ENCODE data around the gene SYCE3. TPM values are rescaled to one million over a fixed set of nuclear protein-coding genes. Genes with fewer than 3 reads are reported as not detected.

The SYCE3 gene
- total RNA-seq, 1 donor from 2014 or later, result 0.76 TPM

DNA sequence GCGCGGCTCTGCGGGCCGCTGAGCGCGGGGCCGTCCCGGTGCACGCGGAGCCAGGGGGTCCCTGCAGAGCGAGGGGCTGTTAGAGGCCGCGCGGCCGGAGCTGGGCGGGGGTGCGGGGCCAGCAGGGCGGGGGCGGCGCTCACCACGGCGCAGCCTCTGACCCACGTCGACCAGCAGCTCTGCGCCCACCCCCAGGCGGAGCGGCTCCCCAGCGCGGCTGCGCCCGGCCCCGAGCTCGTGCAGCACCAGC is 36.9 kb downstream of the SYCE3 start:
- TF ChIP-seq, protein P1, sequence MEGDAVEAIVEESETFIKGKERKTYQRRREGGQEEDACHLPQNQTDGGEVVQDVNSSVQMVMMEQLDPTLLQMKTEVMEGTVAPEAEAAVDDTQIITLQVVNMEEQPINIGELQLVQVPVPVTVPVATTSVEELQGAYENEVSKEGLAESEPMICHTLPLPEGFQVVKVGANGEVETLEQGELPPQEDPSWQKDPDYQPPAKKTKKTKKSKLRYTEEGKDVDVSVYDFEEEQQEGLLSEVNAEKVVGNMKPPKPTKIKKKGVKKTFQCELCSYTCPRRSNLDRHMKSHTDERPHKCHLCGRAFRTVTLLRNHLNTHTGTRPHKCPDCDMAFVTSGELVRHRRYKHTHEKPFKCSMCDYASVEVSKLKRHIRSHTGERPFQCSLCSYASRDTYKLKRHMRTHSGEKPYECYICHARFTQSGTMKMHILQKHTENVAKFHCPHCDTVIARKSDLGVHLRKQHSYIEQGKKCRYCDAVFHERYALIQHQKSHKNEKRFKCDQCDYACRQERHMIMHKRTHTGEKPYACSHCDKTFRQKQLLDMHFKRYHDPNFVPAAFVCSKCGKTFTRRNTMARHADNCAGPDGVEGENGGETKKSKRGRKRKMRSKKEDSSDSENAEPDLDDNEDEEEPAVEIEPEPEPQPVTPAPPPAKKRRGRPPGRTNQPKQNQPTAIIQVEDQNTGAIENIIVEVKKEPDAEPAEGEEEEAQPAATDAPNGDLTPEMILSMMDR (IDR thresholded peaks at IDR 0.05; ENCODE audit: unreplicated experiment), result no peak
- H3K9me3 Mint-ChIP-seq, result no peaks in the 10 kb centered on the region
- H3K27ac Mint-ChIP-seq, result no peak overlapping the region
- no peak for DNase-seq (ENCODE audit: low spot score in 2 of 2, unreplicated experiment in 2 of 2)
- peak overlapping the region; percentile 80 for H3K4me3 Mint-ChIP-seq
- peaks cover 23% of the 10 kb centered on the region for H3K27me3 Mint-ChIP-seq (ENCODE audit: low read depth)
- H3K4me1 Mint-ChIP-seq, result peaks cover 14% of the 10 kb centered on the region
- no peaks in the 10 kb centered on the region for H3K36me3 Mint-ChIP-seq

DNA sequence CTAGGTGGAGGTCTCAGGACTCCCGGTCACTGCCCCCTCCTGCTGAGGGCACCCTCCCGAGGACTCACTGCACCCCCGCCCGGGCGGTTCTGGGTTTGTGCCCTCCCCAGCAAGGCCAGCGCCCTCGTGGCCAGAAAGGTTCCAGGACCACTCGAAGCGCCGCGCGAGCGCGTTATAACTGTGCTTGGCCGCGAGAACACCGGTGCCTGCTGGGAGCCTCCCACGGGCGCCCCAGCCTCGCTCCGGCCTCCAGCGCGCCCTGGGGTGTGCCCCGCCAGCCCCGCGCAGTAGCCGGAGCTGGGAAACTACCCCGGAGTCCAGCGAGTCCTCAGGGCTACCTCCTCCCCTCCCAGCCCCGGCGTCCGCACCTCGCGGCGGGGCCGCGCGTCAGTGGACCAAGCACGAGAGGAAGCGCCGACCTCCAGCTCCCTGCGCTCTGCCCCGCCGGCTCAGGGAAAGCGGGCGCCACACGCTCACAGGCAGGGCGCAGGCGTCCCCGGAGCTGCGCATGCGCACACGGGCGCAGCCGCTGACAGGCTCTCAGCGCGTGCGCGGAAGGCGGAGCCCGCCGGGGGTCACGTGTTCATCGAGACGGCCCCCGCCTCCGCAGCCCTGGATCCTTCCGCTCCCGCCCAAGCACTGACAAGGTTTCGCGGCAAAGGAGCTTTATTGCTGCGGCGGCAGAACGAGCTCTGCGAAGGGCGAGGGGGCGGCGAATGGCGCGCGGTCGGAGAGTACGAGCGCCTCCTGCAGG is 37.4 kb downstream of the SYCE3 start, which contains the start of gene SCO2:
SCO2 (minus strand) TSS at position 495 of the 754 bp plus-strand sequence. CDS start 1,187 bp downstream, outside the sequence.
- Mint-ChIP-seq H3K9me3 (no peaks in the 10 kb centered on the region), H3K4me1 (peaks cover 14% of the 10 kb centered on the region), H3K36me3 (no peaks in the 10 kb centered on the region), H3K27ac (peak within 1 kb of the TSS; percentile 90), H3K4me3 (peak within 1 kb of the TSS; percentile 80), H3K27me3 (ENCODE audit: low read depth) (peaks cover 20% of the 10 kb centered on the region)
- TF ChIP-seq, protein P1 (IDR thresholded peaks at IDR 0.05; ENCODE audit: unreplicated experiment), result no peak
- peak; percentile 96 to 99 for DNase-seq (ENCODE audit: low spot score in 2 of 2, unreplicated experiment in 2 of 2)

GRCh38 chr22:50524676-50525103 is 38.0 kb downstream of the SYCE3 start:
- H3K4me1 Mint-ChIP-seq, result peaks cover 14% of the 10 kb centered on the region
- peaks cover 2% of the 10 kb centered on the region for H3K36me3 Mint-ChIP-seq
- H3K27me3 Mint-ChIP-seq (ENCODE audit: low read depth), result peaks cover 19% of the 10 kb centered on the region
- peak overlapping the region; percentile 80 for H3K4me3 Mint-ChIP-seq
- no peaks in the 10 kb centered on the region for H3K9me3 Mint-ChIP-seq
- peak in 1 of 2 experiments; percentile 20 for DNase-seq (ENCODE audit: low spot score in 2 of 2, unreplicated experiment in 2 of 2)
- H3K27ac Mint-ChIP-seq, result peak overlapping the region; percentile 90
- TF ChIP-seq, protein P1 (IDR thresholded peaks at IDR 0.05; ENCODE audit: unreplicated experiment), result no peak

DNA sequence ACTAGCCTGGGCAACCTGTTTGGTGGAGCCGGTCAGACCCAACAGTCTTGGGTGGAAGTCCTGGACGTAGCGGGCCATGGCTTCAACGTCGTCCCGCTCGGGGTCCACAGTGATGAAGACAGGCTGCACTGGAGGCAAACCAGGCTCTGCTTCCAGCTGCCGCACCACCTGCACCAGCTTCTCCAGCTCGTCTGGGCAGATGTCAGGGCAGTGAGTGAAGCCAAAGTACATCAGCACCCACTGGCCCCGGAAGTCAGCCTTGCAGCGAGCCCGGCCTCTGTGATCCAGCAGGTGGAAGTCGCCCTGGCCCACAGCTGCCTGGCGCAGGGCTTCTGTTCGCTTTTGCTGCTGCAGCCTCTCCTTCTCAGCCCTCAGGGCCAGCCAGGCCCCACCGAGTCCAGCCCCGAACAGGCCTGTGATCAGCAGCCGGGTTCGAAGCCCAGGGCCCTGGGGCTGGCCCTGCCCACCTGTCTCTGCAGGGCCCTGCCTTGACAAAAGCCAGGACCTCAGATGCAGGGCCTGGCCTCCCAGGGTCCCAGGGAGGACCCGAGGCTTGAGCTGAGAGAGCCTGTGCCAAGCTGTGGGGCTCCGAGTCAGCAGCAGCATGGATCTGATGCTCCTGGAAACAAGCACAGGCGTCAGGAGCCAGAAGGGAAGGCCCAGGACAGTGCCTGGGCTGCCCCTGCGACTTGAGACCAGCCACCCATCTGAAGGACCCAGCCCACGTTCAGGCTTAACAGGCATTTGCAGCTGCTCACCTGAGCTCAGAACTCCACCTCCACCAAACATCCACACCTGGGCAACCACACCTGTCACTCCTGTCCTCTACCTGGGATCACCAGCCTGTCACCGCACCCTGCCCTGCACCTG is 38.7 kb downstream of the SYCE3 start:
- DNase-seq (ENCODE audit: low spot score in 2 of 2, unreplicated experiment in 2 of 2), result no peak
- peak overlapping the region; percentile 90 for H3K27ac Mint-ChIP-seq
- no peaks in the 10 kb centered on the region for H3K9me3 Mint-ChIP-seq
- H3K36me3 Mint-ChIP-seq, result peaks cover 6% of the 10 kb centered on the region
- H3K4me1 Mint-ChIP-seq, result peaks cover 14% of the 10 kb centered on the region
- peak overlapping the region; percentile 80 for H3K4me3 Mint-ChIP-seq
- TF ChIP-seq, protein P1 (IDR thresholded peaks at IDR 0.05; ENCODE audit: unreplicated experiment), result no peak
- H3K27me3 Mint-ChIP-seq (ENCODE audit: low read depth), result peaks cover 14% of the 10 kb centered on the region

GRCh38 chr22:50523458-50523805 is 39.3 kb downstream of the SYCE3 start:
- no peaks in the 10 kb centered on the region for H3K9me3 Mint-ChIP-seq
- peaks cover 14% of the 10 kb centered on the region for H3K4me1 Mint-ChIP-seq
- peaks cover 8% of the 10 kb centered on the region for H3K27me3 Mint-ChIP-seq (ENCODE audit: low read depth)
- H3K4me3 Mint-ChIP-seq, result peak overlapping the region; percentile 38
- no peak for DNase-seq (ENCODE audit: low spot score in 2 of 2, unreplicated experiment in 2 of 2)
- TF ChIP-seq, protein P1 (IDR thresholded peaks at IDR 0.05; ENCODE audit: unreplicated experiment), result no peak
- peaks cover 6% of the 10 kb centered on the region for H3K36me3 Mint-ChIP-seq
- H3K27ac Mint-ChIP-seq, result no peak overlapping the region
